ENCODE measurements around the gene TTC3.

TTC3 gene

GRCh38 chr21:37249112-37249904 lies 176.3 kb downstream of the TTC3 start:
- H3K4me1 ChIP-seq (ENCODE audit: insufficient read depth, low read length, poor library complexity, severe bottlenecking) = peaks cover 30% of the 10 kb centered on the region
- no peak overlapping the region for H3K4me3 ChIP-seq (ENCODE audit: low read length, poor library complexity, severe bottlenecking)
- H4K20me1 ChIP-seq (ENCODE audit: insufficient read depth, low read length, poor library complexity, severe bottlenecking) = no peaks in the 10 kb centered on the region
- no peaks in the 10 kb centered on the region for H3K27me3 ChIP-seq (ENCODE audit: insufficient read depth, low read length, poor library complexity, severe bottlenecking)
- TF ChIP-seq EZH2phosphoT487 (IDR thresholded peaks at IDR 0.05; ENCODE audit: borderline replicate concordance) (no peak), CTCF (conservative IDR thresholded peaks at IDR 0.05; ENCODE audit: low read length) (no peak)
- H3F3A ChIP-seq (ENCODE audit: low read depth) = no peaks in the 10 kb centered on the region
- peaks cover 99% of the 10 kb centered on the region for H3K79me2 ChIP-seq (ENCODE audit: insufficient read depth, low read length)
- no peak overlapping the region for H3K4me2 ChIP-seq (ENCODE audit: low read depth, low read length, poor library complexity, severe bottlenecking)
- H3K36me3 ChIP-seq (ENCODE audit: insufficient read depth, low read length) = no peaks in the 10 kb centered on the region
- no peaks in the 10 kb centered on the region for H3K9me3 ChIP-seq (ENCODE audit: insufficient read depth, low read depth, low read length)
- H3K9me2 ChIP-seq (replicated peaks; ENCODE audit: low read depth, low read length) = no peaks in the 10 kb centered on the region
- no peak overlapping the region for H3K9ac ChIP-seq (ENCODE audit: low read depth, low read length, poor library complexity, severe bottlenecking)
- H2AFZ ChIP-seq (ENCODE audit: low read length) = no peak overlapping the region

GRCh38 chr21:37251294-37251634 lies 178.2 kb downstream of the TTC3 start:
- Histone ChIP-seq H3K4me2 (ENCODE audit: low read depth, low read length, poor library complexity, severe bottlenecking) (no peak overlapping the region), H3K9ac (ENCODE audit: low read depth, low read length, poor library complexity, severe bottlenecking) (no peak overlapping the region), H3F3A (ENCODE audit: low read depth) (no peaks in the 10 kb centered on the region)

More at GRCh38 chr21:37251294-37251634, 178.2 kb downstream of the TTC3 start:
- Histone ChIP-seq H3K4me3 (ENCODE audit: low read length, poor library complexity, severe bottlenecking) (no peak overlapping the region), H2AFZ (ENCODE audit: low read length) (no peak overlapping the region), H3K79me2 (ENCODE audit: insufficient read depth, low read length) (peaks cover 98% of the 10 kb centered on the region), H3K9me3 (ENCODE audit: insufficient read depth, low read depth, low read length) (no peaks in the 10 kb centered on the region), H4K20me1 (ENCODE audit: insufficient read depth, low read length, poor library complexity, severe bottlenecking) (no peaks in the 10 kb centered on the region), H3K27me3 (ENCODE audit: insufficient read depth, low read length, poor library complexity, severe bottlenecking) (no peaks in the 10 kb centered on the region), H3K4me1 (ENCODE audit: insufficient read depth, low read length, poor library complexity, severe bottlenecking) (peaks cover 20% of the 10 kb centered on the region), H3K36me3 (ENCODE audit: insufficient read depth, low read length) (no peaks in the 10 kb centered on the region), H3K9me2 (replicated peaks; ENCODE audit: low read depth, low read length) (no peaks in the 10 kb centered on the region)
- TF ChIP-seq EZH2phosphoT487 (IDR thresholded peaks at IDR 0.05; ENCODE audit: borderline replicate concordance) (no peak), CTCF (conservative IDR thresholded peaks at IDR 0.05; ENCODE audit: low read length) (no peak)
